ENCODE data around the gene IDH3A.

IDH3A gene

DNA sequence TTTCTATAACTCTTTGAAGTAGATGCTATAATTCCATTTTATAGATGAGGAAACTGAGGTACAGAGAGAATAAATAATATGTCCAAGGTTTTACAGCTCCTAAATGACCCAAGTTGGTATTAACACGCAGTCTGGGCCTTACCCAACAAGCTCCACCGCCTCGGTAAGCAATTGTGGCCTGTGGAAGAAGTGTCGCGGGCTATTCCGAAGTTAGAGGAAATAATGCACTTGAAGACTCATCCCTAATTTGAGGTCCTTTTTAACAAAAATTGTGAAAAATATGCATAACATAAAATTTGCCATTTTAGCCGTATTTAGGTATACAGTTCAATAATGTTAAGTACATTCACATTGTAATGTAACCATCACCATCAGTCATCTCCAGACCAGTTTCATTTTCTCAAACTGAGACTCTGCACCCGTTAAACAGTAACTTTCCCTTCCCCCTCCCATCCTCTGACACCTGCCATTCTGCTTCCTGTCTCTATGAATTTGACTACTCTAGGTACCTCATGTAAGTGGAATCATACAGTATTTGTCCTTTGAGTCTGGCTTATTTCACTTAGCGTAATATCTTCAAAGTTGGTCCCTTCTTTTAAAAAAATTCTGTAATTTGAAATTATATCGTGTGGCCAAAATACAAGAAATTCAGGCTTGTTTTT is 18.2 kb downstream of the IDH3A start:
- no peak for DNase-seq (ENCODE audit: low read depth in 3 of 3)

DNA sequence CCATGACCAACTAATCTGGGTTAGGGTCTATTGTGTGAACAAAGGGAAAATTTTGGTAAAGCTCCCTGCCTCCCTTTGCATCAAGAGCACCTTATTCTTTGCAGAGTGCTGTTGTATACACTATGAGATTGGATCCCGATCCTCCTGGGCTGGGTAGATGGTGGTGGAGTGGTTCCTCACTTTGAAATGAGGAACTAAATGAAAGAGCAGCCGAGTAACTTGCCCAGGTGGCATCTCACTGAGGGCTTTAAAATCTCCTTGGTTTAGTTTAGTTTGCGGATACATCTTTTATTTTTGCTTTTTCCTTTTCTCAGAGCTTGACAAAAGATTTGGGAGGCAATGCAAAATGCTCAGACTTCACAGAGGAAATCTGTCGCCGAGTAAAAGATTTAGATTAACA is 19.4 kb downstream of the IDH3A start:
- DNase-seq (ENCODE audit: low read depth in 3 of 3): no peak

DNA sequence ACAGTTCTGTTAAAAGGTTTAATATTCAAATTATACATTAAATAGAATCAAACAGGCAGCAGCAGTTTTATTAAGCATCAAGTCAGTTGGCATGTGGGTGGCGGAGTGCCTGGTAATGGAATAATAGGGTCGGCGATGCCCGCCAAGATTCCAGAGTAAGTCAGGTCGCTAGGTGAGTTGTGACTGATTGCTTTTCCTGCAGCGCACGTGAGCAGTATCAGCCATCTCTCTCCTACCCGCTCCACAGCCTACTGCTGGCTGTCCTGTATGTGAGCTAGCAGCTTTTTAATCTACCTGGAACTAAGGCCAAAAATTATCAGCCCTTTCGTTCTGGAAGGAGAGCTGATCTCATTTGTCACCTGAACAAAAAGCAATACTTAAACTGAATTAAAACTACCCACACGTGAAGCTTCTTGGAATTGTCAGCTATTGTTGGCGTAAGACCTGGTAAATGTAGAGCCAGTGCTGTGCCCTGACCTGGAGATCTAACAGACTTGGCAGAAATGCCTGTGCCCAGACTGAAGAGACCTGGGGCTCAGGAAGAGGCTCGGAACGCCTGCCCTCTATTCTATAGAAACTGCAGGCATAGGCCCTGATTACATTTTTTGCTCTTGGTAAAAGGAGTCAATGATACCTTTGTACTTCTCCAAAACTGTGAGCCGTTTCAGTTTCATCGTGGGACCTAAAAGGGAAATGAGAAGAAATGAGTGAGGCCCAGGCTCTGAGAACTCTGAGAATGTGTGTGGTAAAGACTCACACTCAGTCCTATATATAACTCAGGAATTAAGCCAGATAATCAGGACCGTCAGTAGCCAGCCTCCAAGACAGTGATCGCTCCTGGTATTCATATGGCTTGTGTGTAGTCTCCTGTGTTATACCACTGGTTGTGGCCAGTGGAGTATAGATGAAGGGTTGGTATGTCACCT is 21.9 kb downstream of the IDH3A start:
- no peak for DNase-seq (ENCODE audit: low read depth in 3 of 3)

DNA sequence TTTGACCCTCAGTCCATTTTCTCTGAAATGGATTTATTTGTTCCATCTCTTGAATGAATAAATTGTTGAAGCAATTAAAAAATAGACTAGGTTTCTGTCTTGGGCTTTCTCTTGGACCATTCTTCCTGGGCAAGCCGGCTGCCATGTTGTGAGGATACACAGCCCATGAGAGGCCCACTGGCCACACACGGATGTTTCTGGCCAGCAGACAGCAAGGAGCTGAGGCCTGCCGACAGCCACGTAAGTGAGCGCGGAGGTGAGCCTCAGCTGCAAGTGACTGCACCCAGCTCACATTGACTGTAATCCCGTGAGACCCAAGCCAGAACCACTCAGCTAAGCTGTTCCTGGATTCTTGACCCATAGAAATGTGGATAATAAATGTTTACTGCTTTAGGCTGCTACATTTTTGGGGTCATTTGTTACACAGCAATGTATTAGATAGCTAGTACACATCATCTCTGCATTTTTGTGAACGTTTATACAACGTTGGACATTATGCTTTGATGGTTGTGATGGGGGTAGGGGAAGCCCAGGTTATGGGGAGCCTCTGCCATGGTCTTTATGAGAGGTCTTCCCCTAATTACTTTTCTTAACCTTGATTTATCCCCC is 22.8 kb downstream of the IDH3A start:
- DNase-seq (ENCODE audit: low read depth in 3 of 3): no peak

DNA sequence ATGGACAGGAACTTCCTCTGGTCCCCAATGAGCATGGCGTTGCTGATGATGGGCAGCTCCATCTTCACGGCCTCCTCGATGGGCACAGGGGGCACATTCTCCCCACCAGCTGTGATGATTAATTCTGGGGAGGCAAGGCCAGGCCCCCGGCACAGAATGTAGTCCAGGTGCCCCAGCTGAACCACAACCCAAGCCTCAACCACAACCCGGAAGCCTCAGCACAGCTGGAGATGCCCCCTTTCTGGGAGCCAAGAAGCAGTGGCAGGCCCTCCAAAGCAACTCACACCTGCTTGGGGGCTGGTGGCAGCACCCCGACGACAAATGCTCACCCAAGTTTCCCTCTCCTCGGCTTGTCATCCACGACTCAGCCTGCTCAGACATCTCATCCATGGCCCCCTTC is 25.2 kb downstream of the IDH3A start:
- DNase-seq (ENCODE audit: low read depth in 3 of 3): no peak

DNA sequence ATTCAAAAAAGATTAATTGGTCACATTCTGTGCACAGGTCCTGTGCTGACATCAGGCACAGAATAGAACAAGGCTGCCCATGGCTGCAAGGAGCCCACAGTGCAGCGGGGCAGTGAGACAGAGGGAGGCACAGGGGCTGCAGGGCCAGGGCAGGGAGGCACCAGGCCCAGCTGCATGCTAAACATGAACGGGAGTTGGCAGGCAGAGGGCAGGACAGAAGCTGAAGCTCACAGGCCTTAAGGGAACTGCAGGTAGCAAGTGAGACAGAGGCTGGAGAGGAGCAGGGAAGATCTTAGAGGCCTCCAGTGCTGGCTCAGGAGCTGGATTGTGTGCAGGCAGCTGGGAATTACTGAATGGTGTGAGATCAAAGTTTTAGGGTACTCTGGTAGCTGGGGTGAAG is 26.2 kb downstream of the IDH3A start:
- DNase-seq (ENCODE audit: low read depth in 3 of 3): no peak

DNA sequence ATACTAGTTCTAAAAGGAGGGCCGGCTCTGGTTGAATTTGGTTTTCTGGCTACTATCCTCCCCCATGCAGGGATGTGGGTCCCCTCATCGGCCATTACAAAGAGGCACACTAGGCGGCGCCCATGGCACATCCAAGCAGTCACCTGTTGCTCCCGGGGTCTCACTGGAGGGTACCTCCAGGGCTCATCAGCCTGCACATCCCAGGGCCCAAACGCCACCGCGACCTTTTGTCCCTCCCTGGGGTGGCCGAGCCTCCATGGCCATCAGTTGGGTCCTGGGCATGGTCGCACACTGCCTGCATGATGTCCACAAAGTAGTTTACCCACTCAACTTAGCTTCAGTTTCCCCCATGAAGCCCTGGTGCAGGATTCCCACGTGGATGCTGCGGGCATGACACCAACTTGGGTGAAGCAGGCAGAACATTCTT is 28.3 kb downstream of the IDH3A start:
- peak in 1 of 3 experiments; percentile 29 for DNase-seq (ENCODE audit: low read depth in 3 of 3)

DNA sequence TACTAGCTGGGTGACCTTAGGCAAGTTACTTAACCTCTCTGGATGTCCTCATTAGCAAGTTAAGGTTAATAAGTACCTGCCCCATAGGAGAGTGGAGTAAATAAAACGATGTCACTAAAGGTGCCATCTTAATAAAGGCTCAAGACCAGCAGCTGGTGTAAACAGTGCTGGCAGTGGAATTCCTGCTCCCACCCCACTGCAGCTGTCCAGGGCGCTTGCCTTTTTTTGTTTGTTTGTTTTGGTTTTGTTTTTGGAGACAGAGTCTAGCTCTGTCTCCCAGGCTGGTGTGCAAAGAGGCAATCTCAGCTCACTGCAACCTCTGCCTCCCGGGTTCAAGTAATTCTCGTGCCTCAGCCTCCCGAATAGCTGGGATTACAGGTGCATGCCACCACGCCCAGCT is 28.9 kb downstream of the IDH3A start:
- DNase-seq (ENCODE audit: low read depth in 3 of 3): no peak

DNA sequence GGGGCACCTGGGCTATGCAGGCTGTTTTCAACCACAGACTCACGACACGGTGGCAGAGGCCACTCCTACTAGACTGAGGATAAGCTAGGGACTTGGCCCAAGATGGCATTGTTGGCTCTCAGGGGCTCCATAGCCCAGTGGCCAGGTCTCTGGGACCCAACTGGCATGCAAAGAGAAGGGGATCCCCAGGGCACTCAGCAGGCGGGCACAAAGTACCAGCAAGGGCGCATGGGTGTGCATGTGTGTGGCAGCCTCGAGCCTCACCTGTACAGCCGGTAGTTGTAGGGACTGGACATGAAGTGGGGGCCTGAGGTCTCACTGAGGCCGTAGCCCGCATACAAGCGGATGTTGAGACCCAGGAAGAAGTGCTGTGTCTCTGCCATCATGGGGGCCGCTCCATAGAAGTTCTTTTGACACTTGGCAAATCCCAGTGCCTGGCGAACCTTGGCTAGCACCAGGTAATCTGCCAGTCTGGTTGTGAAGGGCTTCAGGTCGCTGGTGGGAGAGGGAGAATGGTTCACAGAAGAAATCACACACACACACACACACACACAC is 30.2 kb downstream of the IDH3A start:
- DNase-seq (ENCODE audit: low read depth in 3 of 3): no peak

DNA sequence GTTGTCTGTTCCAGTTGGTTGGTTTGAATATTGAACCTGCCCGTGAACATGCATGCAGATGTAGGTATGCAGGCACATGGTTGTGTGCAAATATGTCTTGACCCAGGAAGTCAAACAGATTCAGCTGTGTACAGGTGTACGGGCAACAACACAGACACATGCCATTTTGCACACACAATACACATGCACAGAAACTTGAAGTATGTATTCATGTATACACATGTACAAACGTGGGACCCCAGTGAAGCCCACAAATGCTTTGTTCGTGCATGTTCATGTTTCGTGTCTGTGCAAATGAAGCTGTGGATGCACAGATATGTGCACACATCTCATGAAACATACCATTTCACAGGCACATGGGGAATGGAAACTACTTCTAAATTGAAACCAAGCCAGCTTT is 30.7 kb downstream of the IDH3A start:
- DNase-seq (ENCODE audit: low read depth in 3 of 3): no peak

DNA sequence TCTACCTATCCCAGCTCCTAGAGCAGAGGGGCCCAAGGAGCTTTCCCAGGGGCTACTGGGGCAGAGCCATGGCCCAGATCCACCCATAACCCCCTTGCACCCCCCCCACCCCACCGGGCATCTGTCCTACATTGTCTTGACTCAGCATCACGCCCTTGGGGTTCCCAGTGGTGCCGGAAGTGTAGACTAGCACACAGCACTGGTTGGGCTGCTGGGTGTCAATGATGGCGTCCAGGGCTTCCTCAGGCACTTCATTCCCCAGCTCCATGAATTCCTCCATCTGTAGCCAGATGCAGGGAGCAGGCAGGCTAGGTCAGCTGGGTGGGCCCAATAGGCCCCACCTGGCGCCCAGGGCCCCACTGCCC is 33.2 kb downstream of the IDH3A start:
- DNase-seq (ENCODE audit: low read depth in 3 of 3): no peak

DNA sequence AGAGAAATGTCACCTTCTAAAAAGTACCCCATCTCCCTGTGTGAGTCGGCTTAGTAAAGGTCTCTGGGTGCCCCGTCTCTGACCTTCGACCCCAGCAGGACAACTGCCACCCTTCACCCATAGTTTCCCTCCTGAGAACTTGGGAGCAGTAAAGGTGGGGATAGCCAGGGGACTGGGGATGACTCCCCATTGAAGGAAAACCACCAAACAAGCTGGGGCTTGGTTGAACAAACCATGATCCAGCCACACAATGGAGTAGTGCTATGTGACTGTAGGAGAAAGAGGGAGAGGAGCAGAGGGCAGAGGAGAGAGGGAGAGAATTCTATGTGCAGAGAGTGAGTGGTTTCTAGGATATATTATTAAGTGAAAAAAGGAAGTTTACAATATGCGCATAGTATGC is 33.7 kb downstream of the IDH3A start:
- DNase-seq (ENCODE audit: low read depth in 3 of 3): no peak

DNA sequence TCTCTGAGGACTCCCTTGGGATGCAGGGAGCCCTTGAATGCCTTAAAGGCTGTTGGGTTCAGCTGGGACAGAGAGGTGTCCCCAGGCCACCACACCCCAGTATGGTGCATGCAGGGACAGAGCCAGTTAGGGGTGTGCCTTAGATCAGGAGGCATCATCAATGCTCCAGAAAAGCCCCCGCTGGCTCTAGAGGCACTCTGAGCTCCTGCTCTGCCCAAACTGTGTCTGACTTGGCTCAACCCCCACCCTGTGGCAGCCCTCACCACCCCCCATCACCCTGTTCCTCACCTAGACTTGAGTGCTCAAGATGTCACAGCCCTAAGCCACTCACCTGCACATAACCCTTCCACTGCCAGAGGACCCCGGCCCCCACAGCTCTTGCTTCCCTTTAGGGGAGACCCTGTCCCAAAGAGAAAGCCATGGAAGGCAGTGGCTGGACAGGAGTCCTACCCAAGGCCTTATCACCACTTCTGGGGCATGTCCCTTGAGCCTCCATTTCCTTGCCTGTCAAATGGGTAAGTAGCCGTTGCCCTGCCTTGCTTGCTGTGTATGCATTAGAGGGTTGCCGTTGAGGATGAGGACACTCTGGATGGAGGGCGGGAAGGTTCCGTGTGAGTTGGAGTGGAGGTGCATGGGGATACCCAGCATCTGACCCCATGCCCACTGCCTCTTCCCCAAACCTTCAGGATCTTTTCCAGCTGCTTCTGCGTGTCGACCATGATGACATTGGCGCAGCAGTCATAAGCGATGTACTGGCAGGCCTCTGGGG is 43.8 kb downstream of the IDH3A start:
- DNase-seq (ENCODE audit: low read depth in 3 of 3): no peak

DNA sequence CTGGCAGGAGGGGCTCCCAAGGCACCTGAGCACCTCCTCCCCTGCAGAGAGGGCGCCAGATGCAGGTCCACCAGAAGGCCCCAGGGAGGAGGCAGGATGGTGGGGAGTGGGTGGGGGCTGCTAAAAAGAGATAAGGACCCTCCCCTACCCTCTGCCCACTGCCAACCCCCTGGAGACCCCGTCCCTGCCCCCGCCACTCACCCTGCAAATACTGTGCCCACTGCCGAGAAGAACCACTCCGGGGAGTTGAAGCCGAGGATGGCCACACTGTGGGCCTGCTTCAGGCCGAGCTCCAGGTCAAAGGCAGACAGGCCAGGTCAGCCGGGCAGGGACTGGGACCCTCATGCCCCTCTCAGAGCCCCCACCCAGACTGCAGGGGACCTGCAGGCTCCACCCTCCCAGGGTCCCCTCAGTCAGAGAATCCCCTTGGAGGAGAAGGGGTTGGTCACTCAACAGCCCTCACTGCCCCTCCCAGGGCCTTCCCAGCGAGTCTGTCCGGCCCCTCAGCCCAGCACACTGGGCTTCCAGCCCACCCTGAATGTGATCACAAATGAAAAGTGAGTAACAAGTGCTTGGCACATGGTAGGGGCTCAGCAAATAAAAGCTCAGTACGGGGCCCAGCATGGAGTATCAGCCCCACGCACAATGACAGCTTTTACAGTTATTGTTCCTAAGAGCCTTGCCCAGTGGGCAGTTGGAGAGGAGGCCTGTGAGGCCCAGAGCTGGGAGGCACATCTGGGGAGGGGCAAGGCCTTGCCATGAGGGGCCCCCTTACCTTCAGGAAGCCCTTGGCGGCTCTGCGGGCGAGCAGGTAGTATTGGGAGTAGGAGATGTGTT is 44.8 kb downstream of the IDH3A start:
- no peak for DNase-seq (ENCODE audit: low read depth in 3 of 3)

DNA sequence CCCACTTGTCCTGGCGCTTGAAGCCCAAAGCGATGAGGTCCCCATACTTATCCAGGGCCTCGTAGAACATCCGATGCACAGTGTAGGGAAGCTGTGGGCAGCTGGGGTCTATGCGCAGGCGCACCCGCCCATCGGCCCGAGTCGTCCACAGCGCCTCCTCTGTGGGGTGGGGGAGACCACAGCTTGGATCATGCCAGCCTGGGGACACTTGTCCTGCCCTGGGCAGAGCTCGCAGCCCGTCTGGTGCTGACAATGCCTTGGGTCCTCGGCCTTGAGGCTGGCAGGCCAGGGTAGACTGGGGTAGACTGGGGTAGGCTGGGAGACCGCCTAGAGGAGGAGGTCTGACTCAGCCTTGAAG is 45.4 kb downstream of the IDH3A start:
- DNase-seq (ENCODE audit: low read depth in 3 of 3): no peak

DNA sequence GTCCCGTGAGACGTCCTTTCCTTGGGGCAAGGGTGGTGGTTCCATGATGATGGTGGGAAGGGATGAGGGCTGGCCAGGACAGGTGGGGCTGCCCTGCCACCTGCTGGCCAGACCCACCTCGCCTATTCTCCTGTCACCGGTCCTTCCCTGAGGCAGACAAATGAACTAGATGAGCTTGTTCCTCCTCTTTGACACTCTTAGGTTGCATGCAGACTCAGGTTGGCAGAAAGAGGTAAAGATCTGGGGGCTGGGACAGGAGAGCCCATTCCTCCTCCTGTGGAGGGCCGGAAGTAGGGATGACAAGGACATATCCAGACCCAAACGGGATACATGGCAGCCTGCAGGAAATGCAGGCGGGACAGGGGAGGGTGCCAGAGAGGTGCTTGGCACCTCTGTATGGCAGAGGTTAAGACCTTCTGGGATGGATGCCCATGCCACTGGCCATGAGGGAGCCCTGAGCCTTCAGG is 46.6 kb downstream of the IDH3A start:
- peak; percentile 11 to 29 (median 25) for DNase-seq (ENCODE audit: low read depth in 3 of 3)

DNA sequence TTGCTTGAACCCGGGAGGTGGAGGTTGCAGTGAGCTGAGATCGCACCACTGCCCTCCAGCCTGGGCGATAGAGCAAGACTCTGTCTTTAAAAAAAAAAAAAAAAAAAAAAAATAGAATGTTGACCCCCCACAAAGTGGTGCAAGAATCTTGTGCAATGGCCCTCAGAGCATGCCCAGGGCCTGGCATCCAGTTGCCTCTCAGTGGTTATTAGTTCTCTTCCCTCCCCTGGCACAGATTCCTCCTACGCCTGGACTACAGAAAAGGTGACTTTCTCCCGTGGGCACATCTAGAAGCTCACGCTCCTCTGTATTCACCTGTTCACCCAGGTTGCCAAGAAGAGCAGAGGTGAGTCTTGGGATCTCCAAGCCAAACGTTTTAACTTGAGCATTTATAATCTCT is 48.5 kb downstream of the IDH3A start:
- no peak for DNase-seq (ENCODE audit: low read depth in 3 of 3)

DNA sequence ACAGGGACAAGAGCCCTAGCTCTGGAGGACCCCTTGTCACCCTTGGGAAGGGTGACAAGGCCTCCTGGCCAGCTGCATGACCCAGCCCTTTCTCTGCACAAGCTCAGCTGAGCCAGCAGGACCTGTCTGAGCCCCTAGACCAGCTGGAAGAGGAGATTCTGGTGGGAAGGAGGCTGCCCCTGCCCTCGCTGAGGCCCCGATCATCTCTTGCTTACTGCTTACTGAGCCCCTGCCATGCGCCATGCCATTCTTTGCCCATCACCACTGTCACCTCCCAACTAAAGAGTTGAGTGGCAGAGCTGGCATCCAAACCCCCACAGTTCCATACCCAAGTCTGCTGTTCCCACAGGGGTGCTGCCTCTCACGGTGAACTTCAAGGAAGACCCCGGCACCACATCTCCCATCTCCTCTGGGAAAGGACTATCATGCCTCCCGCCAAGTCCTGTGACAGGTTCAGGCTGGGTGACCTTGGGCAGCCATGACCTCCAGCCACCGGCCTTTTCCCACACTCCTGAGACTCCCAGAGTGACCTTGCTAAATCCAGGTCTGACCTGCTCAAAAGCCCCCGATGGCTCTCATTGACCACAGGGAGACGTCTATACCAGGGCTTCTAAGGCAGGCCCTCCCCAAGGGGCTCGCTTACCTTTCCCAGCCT is 51.2 kb downstream of the IDH3A start:
- no peak for DNase-seq (ENCODE audit: low read depth in 3 of 3)

DNA sequence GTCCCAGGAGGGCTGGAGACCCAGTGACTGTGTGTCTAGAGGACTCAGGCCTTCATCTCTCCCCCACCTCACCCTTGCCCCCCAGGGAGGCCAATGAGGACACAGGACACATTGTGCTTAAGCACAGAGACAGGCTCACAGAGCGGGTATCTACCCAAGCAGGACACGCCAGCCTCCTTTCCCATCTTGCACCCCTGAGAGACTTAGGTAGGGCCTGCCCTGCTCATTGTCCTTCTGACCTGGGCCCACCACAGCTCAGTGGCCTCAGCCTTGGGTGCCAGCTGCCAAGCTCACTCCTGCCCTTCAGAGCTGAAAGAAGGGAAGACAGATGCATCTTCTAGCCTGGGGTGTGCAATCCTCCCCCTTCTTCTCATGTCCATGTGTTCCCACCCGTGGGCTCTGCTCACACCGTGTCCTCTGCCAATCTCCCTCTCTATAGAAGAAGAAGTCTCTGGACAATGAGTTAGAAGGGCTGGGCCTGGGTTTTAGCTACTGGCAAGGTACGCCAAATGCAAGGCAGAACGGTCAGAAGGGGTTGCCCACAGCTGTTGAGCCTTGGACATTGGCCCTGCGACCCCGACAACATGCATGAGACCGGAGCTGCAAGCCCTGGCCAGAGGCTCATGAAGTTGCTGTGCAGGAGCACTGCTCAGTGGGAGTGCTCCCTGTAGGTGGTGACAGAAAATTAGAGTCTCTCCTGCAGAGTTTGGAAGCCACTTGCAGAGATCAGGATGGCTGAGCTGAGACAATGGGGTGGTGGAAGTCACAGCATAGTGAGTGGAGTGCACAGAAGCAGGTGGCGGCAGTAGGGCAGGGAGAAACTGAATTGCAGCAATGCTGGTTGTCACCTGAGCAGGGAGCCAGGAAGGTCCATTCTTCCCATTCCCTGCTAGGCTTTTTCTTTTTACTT is 52.4 kb downstream of the IDH3A start:
- DNase-seq (ENCODE audit: low read depth in 3 of 3): no peak
